Psoas muscle (tissue), 8 donors: ENCODE results near the gene SYCN. TPM values are rescaled to one million over a fixed set of nuclear protein-coding genes. Genes with fewer than 3 reads are reported as not detected.

Experiments
- ATAC-seq, 4 donors: fragments of 200-7000 bp; cut with Tn5 transposase; one replicate each; pipeline ENCODE4 v1.9.1; 2020; ENCODE audit warnings: moderate library complexity in 3 of 4, mild to moderate bottlenecking in 2 of 4
- DNase-seq, 2 donors: peaks; one replicate each; pipeline ENCODE4 v3.0.0-alpha.2; 2020
- H3K27ac ChIP-seq: fragments of 200-600 bp; one replicate; pipeline ENCODE4 v1.8.0; 2022
- H3K27me3 ChIP-seq, 3 donors: fragments of 200-600 bp in 1 of 3; one replicate each; pipeline versions ENCODE4 v1.6.1 to v1.8.0; 2013 to 2022; ENCODE audit warnings: low read length in 2 of 3, mild to moderate bottlenecking in 2 of 3, moderate library complexity in 1 of 3; ENCODE audit not compliant: insufficient read depth in 3 of 3
- H3K36me3 ChIP-seq, 2 donors: fragments of 200-600 bp in 1 of 2; one replicate each; pipeline versions ENCODE4 v1.6.1 to v1.8.0; 2013 to 2022; ENCODE audit warnings: low read depth in 1 of 2, mild to moderate bottlenecking in 1 of 2, moderate library complexity in 1 of 2; ENCODE audit not compliant: insufficient read depth in 1 of 2
- H3K4me1 ChIP-seq: fragments of 200-600 bp; one replicate; pipeline ENCODE4 v1.8.0; 2022
- H3K4me3 ChIP-seq: fragments of 200-600 bp; one replicate; pipeline ENCODE4 v1.8.0; 2022; ENCODE audit warnings: mild to moderate bottlenecking
- H3K9me3 ChIP-seq: fragments of 200-600 bp; one replicate; pipeline ENCODE4 v1.8.0; 2022
- WGBS, 3 donors: extraction: QIAGEN DNeasy Blood & Tissue Kit; methylation state at CpG; one replicate each; pipeline versions ENCODE4 v1.1.6 to v1.1.7; 2013; 5-methylcytosine and 5-hydroxymethylcytosine counted together
- intact Hi-C, 2 donors: fragments of 100-400 bp; cut with DNase I; formaldehyde crosslinking; loops; one replicate each; pipeline versions ENCODE4 v1.11.0 to v1.14.2; 2022
- polyA plus RNA-seq, 3 donors: library from polyadenylated mRNA; stranded (reverse); fragments of 200-250 nt; gene quantifications; one replicate each; pipeline ENCODE4 v1.2.3, GENCODE V29; 2013
- total RNA-seq, 4 donors: library from RNA; stranded (reverse); fragmentation: NEBNext Ultra II Directional in 2 of 4; extraction: Animal tissue kit (Norgen Biotek cat#: 25700) in 2 of 4; gene quantifications; one replicate each; pipeline versions ENCODE4 v1.2.1 to v1.2.4, GENCODE V29; 2021 to 2023
- TF ChIP-seq, protein P1 (sequence below): fragments of 200-600 bp; IDR thresholded peaks from one replicate; pipeline ENCODE4 v1.8.0; 2022; ENCODE audit warnings: antibody characterized with exemption
- donor health status: healthy with polysubstance abuse.
- donor health status: DM: no; HTN: no; CAD: no; lungs with moderate emphysema.
- donor health status: Bipolar disorder and iron deficiency.
- donor health status: healthy.
- donor health status: DM: yes; HTN: yes; CAD: no.
- donor health status: DM: no; HTN: no; CAD: no.
- donor health status: DM: no; HTN: no; CAD: no.
- donor health status: DM: yes; HTN: yes; CAD: no.

SYCN gene
- total and polyA plus RNA-seq, 7 donors = 1.3 TPM; not detected in 6

DNA sequence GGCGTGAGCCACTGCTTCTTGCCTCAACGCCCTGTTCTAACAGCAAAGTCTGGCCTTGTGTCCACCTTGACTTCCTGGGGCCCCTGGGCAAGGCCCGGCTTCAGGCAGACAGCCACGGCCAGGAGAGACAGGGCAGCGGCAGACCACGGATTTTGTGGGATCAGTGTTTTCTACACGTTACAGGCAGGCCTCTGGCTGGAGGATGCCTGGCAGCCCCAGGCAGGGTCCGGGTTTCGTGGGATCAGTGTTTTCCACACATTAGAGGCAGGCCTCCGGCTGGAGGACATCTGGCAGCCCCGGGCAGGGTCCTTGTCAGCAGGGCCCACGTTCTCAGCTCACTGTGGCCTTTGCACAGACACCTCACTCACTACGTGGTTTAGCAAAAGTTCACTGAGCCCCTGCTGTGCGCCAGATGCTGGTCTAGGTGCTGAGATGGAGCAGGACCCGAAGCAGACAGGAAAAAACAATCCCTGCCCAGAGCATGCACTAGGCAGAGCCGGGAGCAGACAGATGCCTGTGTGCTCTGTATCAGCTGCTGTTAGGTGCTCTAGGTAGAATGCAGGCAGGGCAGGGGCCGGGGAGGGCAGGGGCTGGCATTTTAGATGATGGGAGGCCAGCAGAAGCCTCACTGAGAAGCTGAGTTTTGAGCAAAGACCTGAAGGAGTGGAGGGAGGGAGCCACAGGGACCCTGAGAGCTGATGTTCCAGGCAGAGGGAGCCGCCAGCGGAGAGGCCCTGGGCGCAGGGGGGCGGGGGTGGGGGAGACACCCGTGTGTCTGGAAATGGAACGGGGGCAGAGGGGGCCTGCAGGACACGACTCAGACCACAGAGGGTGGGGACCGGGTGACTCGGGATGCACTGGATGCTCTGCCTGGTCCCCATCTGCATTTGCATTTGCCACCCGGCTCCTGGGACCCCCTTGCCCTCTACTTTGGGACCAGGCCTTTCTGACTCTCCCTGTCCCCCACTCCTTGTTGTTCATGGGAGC, 32.3 kb downstream of the SYCN start:
- H3K36me3 ChIP-seq = peaks cover 5 to 23% of the 10 kb centered on the region in 2 donors
- no peak overlapping the region for H3K4me3 ChIP-seq
- TF ChIP-seq, protein P1, sequence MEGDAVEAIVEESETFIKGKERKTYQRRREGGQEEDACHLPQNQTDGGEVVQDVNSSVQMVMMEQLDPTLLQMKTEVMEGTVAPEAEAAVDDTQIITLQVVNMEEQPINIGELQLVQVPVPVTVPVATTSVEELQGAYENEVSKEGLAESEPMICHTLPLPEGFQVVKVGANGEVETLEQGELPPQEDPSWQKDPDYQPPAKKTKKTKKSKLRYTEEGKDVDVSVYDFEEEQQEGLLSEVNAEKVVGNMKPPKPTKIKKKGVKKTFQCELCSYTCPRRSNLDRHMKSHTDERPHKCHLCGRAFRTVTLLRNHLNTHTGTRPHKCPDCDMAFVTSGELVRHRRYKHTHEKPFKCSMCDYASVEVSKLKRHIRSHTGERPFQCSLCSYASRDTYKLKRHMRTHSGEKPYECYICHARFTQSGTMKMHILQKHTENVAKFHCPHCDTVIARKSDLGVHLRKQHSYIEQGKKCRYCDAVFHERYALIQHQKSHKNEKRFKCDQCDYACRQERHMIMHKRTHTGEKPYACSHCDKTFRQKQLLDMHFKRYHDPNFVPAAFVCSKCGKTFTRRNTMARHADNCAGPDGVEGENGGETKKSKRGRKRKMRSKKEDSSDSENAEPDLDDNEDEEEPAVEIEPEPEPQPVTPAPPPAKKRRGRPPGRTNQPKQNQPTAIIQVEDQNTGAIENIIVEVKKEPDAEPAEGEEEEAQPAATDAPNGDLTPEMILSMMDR = no peak
- ATAC-seq = no peak
- H3K4me1 ChIP-seq = no peaks in the 10 kb centered on the region
- intact Hi-C loops = no loop called here
- 86 to 91% (median 87%) methylated on average over 26 to 27 of the region's 27 CpGs for WGBS, 3 donors
- H3K27me3 ChIP-seq = no peaks in the 10 kb centered on the region
- no peaks in the 10 kb centered on the region for H3K9me3 ChIP-seq
- H3K27ac ChIP-seq = no peak overlapping the region
- no peak for DNase-seq

DNA sequence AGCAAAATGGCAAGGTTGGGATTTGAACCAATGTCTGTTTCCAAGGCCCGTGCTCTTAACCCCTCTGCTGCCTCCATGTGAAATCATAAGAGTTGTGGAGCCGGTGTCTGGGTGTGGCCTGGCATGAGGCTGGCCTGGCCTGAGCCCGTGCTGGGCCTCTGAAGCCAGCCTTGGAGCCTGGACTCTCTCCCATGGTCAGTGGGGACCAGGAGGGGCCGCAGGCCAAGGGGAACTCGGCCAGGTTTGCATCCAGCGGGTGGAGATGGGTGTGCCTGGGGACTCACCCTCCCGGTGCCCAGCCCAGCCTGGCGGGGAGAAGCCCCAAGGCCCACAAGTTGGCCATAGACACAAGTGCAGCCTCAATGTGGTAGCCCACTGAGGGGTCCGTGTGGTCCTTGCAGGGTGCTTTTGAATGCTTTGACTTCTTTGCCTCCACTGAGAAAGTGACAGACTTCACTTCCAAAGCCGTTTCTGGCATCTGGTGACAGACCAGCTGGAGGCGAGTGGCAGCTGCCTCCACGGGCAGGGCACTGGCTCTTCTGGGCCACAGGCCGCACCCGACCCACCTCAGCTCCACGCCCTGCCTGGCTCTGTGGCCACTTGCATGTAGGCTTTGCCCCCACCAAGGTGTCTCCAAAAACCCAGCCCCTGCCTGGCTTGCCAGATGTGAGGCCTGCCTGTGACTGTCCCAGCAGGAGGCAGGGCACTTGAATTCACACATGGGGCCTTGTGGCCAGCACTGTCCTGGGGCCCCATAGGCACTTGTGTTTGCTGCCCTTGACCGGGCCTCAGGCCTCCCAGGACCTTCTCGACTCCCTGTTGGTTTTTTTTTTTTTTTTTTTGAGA, 33.5 kb downstream of the SYCN start:
- intact Hi-C loops = no loop called here
- Histone ChIP-seq H3K27me3 (no peaks in the 10 kb centered on the region), H3K4me3 (no peak overlapping the region), H3K4me1 (no peaks in the 10 kb centered on the region), H3K27ac (no peak overlapping the region), H3K9me3 (no peaks in the 10 kb centered on the region), H3K36me3 (peaks cover 0 to 17% of the 10 kb centered on the region in 2 donors)
- 62 to 71% (median 64%) methylated on average over 17 of the region's 17 CpGs for WGBS, 3 donors
- DNase-seq (no peak), ATAC-seq (no peak)
- TF ChIP-seq, protein P1 = no peak

DNA sequence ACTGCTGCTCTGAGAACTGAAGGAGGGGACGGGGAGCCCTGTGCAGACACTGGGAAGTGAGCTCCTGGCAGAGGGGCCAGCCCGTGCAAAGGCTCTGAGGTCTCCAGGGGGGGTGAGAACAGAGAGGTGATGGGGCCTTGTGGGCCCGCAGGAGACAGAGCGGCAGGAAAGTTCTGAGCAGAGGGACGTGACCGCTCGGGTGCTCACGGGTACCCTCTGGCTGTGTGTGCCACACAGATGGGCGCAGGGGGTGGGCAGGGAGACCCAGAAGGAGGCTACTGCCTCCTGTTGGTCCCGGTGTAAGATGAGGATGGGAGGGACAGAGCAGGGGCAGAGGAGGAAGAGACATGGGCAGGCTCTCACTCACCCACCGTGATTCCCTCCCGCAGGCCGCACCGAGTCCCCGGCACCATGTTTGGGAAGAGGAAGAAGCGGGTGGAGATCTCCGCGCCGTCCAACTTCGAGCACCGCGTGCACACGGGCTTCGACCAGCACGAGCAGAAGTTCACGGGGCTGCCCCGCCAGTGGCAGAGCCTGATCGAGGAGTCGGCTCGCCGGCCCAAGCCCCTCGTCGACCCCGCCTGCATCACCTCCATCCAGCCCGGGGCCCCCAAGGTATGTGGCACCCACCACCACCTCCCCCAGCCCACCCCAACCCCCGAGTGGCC, 34.8 kb downstream of the SYCN start:
- no peak for ATAC-seq
- TF ChIP-seq, protein P1 = no peak
- H3K27ac ChIP-seq = no peak overlapping the region
- H3K4me3 ChIP-seq = no peak overlapping the region
- intact Hi-C loops = no loop called here
- DNase-seq = no peak
- no peaks in the 10 kb centered on the region for H3K27me3 ChIP-seq
- peaks cover 0 to 11% of the 10 kb centered on the region in 2 donors for H3K36me3 ChIP-seq
- H3K9me3 ChIP-seq = no peaks in the 10 kb centered on the region
- no peaks in the 10 kb centered on the region for H3K4me1 ChIP-seq
- WGBS, 3 donors = 91 to 92% (median 91%) methylated on average over 25 to 36 of the region's 36 CpGs

DNA sequence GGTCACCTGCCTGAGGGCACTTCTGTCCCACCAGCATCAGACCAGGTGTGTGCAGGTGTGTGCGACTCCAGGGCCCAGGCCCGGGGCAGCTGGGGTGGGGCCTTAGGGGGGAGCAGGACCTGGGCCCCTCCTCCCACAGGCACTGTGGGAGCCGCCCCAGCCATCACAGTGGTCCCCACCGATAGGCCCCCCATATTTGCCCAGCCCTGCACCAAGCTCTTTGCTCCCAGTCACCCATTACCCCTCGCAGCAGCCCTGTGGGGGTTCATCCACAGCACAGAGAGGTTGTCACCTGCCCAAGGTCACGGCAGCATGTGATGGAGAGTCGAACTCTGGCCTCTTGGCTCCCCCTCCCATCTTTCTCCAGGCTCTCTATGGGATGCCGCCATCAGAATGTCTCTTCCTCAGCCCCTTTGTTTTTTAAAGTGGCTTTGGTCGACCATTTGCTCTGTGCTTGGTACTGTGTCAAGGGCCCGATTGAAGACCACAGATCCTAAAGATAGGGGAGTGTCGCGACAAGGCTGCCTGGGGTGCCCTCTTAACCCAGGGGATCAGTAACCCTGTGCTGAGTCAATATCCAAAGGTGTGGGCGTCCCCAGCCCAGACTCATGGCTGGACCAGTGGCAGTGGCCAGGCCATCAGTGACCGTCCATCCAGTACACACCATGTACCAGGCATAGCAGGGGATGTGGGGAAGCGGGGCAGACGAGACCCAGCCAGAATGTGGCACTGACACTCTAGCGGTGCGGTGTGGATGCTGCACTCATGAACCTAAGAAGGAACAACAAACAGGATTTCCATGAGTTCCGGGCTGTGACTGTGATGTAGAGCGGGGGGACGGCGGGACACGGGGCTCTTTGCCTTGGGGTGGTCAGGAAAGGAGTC, 35.6 kb downstream of the SYCN start:
- Histone ChIP-seq H3K4me1 (no peaks in the 10 kb centered on the region), H3K9me3 (no peaks in the 10 kb centered on the region), H3K27ac (no peak overlapping the region), H3K36me3 (peaks cover 0 to 11% of the 10 kb centered on the region in 2 donors), H3K27me3 (no peaks in the 10 kb centered on the region), H3K4me3 (no peak overlapping the region)
- intact Hi-C loops = no loop called here
- DNase-seq = no peak
- TF ChIP-seq, protein P1 = no peak
- WGBS, 3 donors = 89 to 93% (median 92%) methylated on average over 21 to 23 of the region's 23 CpGs
- no peak for ATAC-seq
